ENCODE results near the gene MMAB. TPM values are rescaled to one million over a fixed set of nuclear protein-coding genes. Genes with fewer than 3 reads are reported as not detected.

The MMAB gene
- total RNA-seq, 1 donor = 5.2 TPM

GRCh38 chr12:109595321-109595902, 22.1 kb upstream of the MMAB start:
- H3K9me3 ChIP-seq (ENCODE audit: low read depth, low read length) = no peaks in the 10 kb centered on the region
- H3K4me1 ChIP-seq (ENCODE audit: insufficient read depth, low read length) = peaks cover 22% of the 10 kb centered on the region
- H3K27me3 ChIP-seq (ENCODE audit: insufficient read depth, low read length) = no peaks in the 10 kb centered on the region
- H3K4me3 ChIP-seq (ENCODE audit: low read length) = no peak overlapping the region

GRCh38 chr12:109594556-109595317, 21.4 kb upstream of the MMAB start:
- H3K9me3 ChIP-seq (ENCODE audit: low read depth, low read length) = no peaks in the 10 kb centered on the region
- no peak overlapping the region for H3K4me3 ChIP-seq (ENCODE audit: low read length)

GRCh38 chr12:109592905-109593272, 19.6 kb upstream of the MMAB start:
- Histone ChIP-seq H3K4me3 (ENCODE audit: low read length) (no peak overlapping the region), H3K9me3 (ENCODE audit: low read depth, low read length) (no peaks in the 10 kb centered on the region), H3K4me1 (ENCODE audit: insufficient read depth, low read length) (peaks cover 22% of the 10 kb centered on the region), H3K27me3 (ENCODE audit: insufficient read depth, low read length) (no peaks in the 10 kb centered on the region)

More at GRCh38 chr12:109594556-109595317, 21.4 kb upstream of the MMAB start:
- H3K4me1 ChIP-seq (ENCODE audit: insufficient read depth, low read length) = peaks cover 22% of the 10 kb centered on the region
- H3K27me3 ChIP-seq (ENCODE audit: insufficient read depth, low read length) = no peaks in the 10 kb centered on the region

- H3K4me3 ChIP-seq (ENCODE audit: low read length) = no peak overlapping the region
- H3K27me3 ChIP-seq (ENCODE audit: insufficient read depth, low read length) = no peaks in the 10 kb centered on the region
- H3K4me1 ChIP-seq (ENCODE audit: insufficient read depth, low read length) = peaks cover 21% of the 10 kb centered on the region
- no peaks in the 10 kb centered on the region for H3K9me3 ChIP-seq (ENCODE audit: low read depth, low read length)
Observed at GRCh38 chr12:109592195-109592904, 19.0 kb upstream of the MMAB start.

- Histone ChIP-seq H3K4me1 (ENCODE audit: insufficient read depth, low read length) (peaks cover 19% of the 10 kb centered on the region), H3K27me3 (ENCODE audit: insufficient read depth, low read length) (no peaks in the 10 kb centered on the region), H3K4me3 (ENCODE audit: low read length) (no peak overlapping the region), H3K9me3 (ENCODE audit: low read depth, low read length) (no peaks in the 10 kb centered on the region)
Observed at GRCh38 chr12:109591041-109591440, 17.7 kb upstream of the MMAB start.

- H3K27me3 ChIP-seq (ENCODE audit: insufficient read depth, low read length) = no peaks in the 10 kb centered on the region
- H3K4me3 ChIP-seq (ENCODE audit: low read length) = no peak overlapping the region
- peaks cover 16% of the 10 kb centered on the region for H3K4me1 ChIP-seq (ENCODE audit: insufficient read depth, low read length)
- H3K9me3 ChIP-seq (ENCODE audit: low read depth, low read length) = no peaks in the 10 kb centered on the region
Observed at GRCh38 chr12:109590566-109590965, 17.3 kb upstream of the MMAB start.

GRCh38 chr12:109589691-109590245, 16.5 kb upstream of the MMAB start:
- H3K27me3 ChIP-seq (ENCODE audit: insufficient read depth, low read length) = no peaks in the 10 kb centered on the region
- no peak overlapping the region for H3K4me3 ChIP-seq (ENCODE audit: low read length)
- H3K9me3 ChIP-seq (ENCODE audit: low read depth, low read length) = no peaks in the 10 kb centered on the region
- H3K4me1 ChIP-seq (ENCODE audit: insufficient read depth, low read length) = peaks cover 8% of the 10 kb centered on the region

GRCh38 chr12:109589240-109589590, 15.9 kb upstream of the MMAB start:
- peaks cover 3% of the 10 kb centered on the region for H3K4me1 ChIP-seq (ENCODE audit: insufficient read depth, low read length)
- no peaks in the 10 kb centered on the region for H3K9me3 ChIP-seq (ENCODE audit: low read depth, low read length)
- no peak overlapping the region for H3K4me3 ChIP-seq (ENCODE audit: low read length)
- no peaks in the 10 kb centered on the region for H3K27me3 ChIP-seq (ENCODE audit: insufficient read depth, low read length)

GRCh38 chr12:109588461-109589239, 15.3 kb upstream of the MMAB start:
- H3K4me3 ChIP-seq (ENCODE audit: low read length) = no peak overlapping the region
- H3K4me1 ChIP-seq (ENCODE audit: insufficient read depth, low read length) = no peaks in the 10 kb centered on the region
- no peaks in the 10 kb centered on the region for H3K9me3 ChIP-seq (ENCODE audit: low read depth, low read length)
- no peaks in the 10 kb centered on the region for H3K27me3 ChIP-seq (ENCODE audit: insufficient read depth, low read length)

GRCh38 chr12:109587921-109588320, 14.6 kb upstream of the MMAB start:
- H3K27me3 ChIP-seq (ENCODE audit: insufficient read depth, low read length) = no peaks in the 10 kb centered on the region
- H3K4me1 ChIP-seq (ENCODE audit: insufficient read depth, low read length) = no peaks in the 10 kb centered on the region
- no peak overlapping the region for H3K4me3 ChIP-seq (ENCODE audit: low read length)
- no peaks in the 10 kb centered on the region for H3K9me3 ChIP-seq (ENCODE audit: low read depth, low read length)

- no peaks in the 10 kb centered on the region for H3K9me3 ChIP-seq (ENCODE audit: low read depth, low read length)
- H3K4me3 ChIP-seq (ENCODE audit: low read length) = no peak overlapping the region
- H3K4me1 ChIP-seq (ENCODE audit: insufficient read depth, low read length) = no peaks in the 10 kb centered on the region
- H3K27me3 ChIP-seq (ENCODE audit: insufficient read depth, low read length) = no peaks in the 10 kb centered on the region
Observed at GRCh38 chr12:109586385-109587296, 13.3 kb upstream of the MMAB start.

GRCh38 chr12:109583733-109584132, 10.4 kb upstream of the MMAB start:
- Histone ChIP-seq H3K4me1 (ENCODE audit: insufficient read depth, low read length) (no peaks in the 10 kb centered on the region), H3K4me3 (ENCODE audit: low read length) (no peak overlapping the region), H3K27me3 (ENCODE audit: insufficient read depth, low read length) (no peaks in the 10 kb centered on the region), H3K9me3 (ENCODE audit: low read depth, low read length) (no peaks in the 10 kb centered on the region)

- no peaks in the 10 kb centered on the region for H3K4me1 ChIP-seq (ENCODE audit: insufficient read depth, low read length)
- no peaks in the 10 kb centered on the region for H3K9me3 ChIP-seq (ENCODE audit: low read depth, low read length)
- no peaks in the 10 kb centered on the region for H3K27me3 ChIP-seq (ENCODE audit: insufficient read depth, low read length)
- no peak overlapping the region for H3K4me3 ChIP-seq (ENCODE audit: low read length)
Observed at GRCh38 chr12:109582636-109583035, 9.3 kb upstream of the MMAB start.

GRCh38 chr12:109581856-109582255, 8.6 kb upstream of the MMAB start:
- H3K9me3 ChIP-seq (ENCODE audit: low read depth, low read length) = no peaks in the 10 kb centered on the region
- no peak overlapping the region for H3K4me3 ChIP-seq (ENCODE audit: low read length)
- no peaks in the 10 kb centered on the region for H3K4me1 ChIP-seq (ENCODE audit: insufficient read depth, low read length)
- no peaks in the 10 kb centered on the region for H3K27me3 ChIP-seq (ENCODE audit: insufficient read depth, low read length)
